Ishikawa (cell line): ENCODE measurements around the gene ETV3L.

Experiments
- EP300 ChIP-seq: IDR thresholded peaks from 2 replicates; pipeline ENCODE4 v1.6.1; 2012; ENCODE audit warnings: borderline replicate concordance
- REST ChIP-seq: IDR thresholded peaks from 2 replicates; pipeline ENCODE4 v1.6.1; 2012; ENCODE audit warnings: low read depth, mild to moderate bottlenecking
- TF ChIP-seq, protein P1 (sequence below): IDR thresholded peaks from 2 replicates; pipeline ENCODE4 v1.6.1; 2012

DNA sequence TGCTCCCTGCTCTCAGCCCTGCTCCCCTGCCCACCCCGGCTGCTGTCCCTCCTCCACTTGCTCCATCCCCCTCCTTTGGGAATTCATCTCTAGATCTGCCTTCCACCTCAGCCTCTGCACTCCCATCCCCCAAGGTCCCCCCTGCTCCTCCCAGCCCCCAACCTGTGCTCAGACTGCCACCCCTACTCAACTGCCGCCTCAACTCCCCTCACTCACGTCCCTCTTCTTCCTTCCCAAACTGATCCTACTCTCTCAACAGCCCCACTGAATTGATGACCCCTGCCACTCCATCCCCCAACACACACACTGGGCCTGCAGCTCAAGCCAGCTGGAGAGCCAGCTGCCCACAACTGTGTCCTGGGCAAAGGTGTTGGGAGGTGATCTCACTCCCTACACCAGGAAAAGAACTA, 15.8 kb upstream of the ETV3L start:
- TF ChIP-seq EP300 (no peak), REST (no peak)
- TF ChIP-seq, protein P1, sequence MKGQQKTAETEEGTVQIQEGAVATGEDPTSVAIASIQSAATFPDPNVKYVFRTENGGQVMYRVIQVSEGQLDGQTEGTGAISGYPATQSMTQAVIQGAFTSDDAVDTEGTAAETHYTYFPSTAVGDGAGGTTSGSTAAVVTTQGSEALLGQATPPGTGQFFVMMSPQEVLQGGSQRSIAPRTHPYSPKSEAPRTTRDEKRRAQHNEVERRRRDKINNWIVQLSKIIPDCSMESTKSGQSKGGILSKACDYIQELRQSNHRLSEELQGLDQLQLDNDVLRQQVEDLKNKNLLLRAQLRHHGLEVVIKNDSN = no peak
